Transverse colon (tissue), 3 donors: ENCODE data around the gene SPG11.

ENCODE experiments used
- CTCF ChIP-seq, 5 experiments: fragments of 200-600 bp in 3 of 5; fragments of 450-650 bp in 2 of 5; sonication (generic) in 3 of 5; IDR thresholded peaks; 1 replicate in 2 of 5; 2 replicates in 3 of 5; pipeline ENCODE4 v1.5.1; 2016 to 2017; ENCODE audit warnings: antibody characterized with exemption in 5 of 5, inconsistent platforms in 3 of 5, mild to moderate bottlenecking in 2 of 5, moderate library complexity in 1 of 5
- EP300 ChIP-seq: sonication (generic); formaldehyde crosslinking; IDR thresholded peaks from one replicate; pipeline ENCODE4 v1.6.1; 2017; ENCODE audit warnings: antibody characterized with exemption, low read depth
- POLR2A ChIP-seq: fragments of 450-650 bp; IDR thresholded peaks from one replicate; pipeline ENCODE4 v1.6.1; 2016; ENCODE audit warnings: antibody characterized with exemption, mild to moderate bottlenecking, moderate library complexity

DNA sequence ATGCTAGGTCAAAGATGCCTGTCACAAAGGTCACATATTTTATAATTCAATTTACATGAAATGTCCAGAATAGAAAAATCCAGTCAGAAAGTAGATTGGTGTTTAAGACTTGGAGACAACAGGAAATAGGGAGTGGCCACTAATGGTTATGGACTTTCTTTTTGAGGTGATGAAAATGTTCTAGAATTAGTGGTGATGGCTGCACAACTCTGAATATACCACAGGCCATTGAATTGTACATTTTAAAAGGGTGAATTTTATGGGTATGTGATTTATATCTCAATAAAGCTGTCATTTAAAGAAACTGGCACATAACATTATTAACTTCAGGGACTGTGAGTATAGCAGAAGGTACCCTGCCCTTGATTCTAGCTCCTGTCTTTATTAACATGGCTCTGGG lies 15.8 kb downstream of the SPG11 start:
- TF ChIP-seq CTCF (IDR thresholded peaks at IDR 0.05) (no peak), EP300 (no peak), POLR2A (no peak)
